Motor neuron (in vitro differentiated cells): ENCODE data around the gene SLC48A1. TPM values are rescaled to one million over a fixed set of nuclear protein-coding genes. Genes with fewer than 3 reads are reported as not detected.
A peak's percentile ranks its signal among the peaks of the same experiment; 100 is the strongest.
"Not testable (repeated sequence)": the region's sequence is repeated elsewhere in the genome, so short reads cannot be mapped to it uniquely, and the experiment has no call there.

Experiments
- ATAC-seq, 8 experiments: fragments of 200-7000 bp; cut with Tn5 transposase; replicated peaks in 6 of 8; 2 replicates each; pipeline ENCODE4 v1.8.0; 2021; ENCODE audit warnings: mild to moderate bottlenecking in 8 of 8, moderate library complexity in 8 of 8
- H3K27ac ChIP-seq, 2 donors: fragments of 250-450 bp; sonication (Bioruptor Pico); 2 replicates each; pipeline ENCODE4 v1.9.0; 2021; ENCODE audit warnings: antibody characterized with exemption in 2 of 2, mild to moderate bottlenecking in 2 of 2, moderate library complexity in 1 of 2
- H3K4me1 ChIP-seq, 2 donors: fragments of 250-450 bp; sonication (Bioruptor Pico); replicated peaks in 1 of 2; 2 replicates each; pipeline ENCODE4 v1.6.1; 2021; ENCODE audit warnings: antibody characterized with exemption in 2 of 2, mild to moderate bottlenecking in 2 of 2, moderate library complexity in 1 of 2
- H3K4me3 ChIP-seq, 5 donors: fragments of 250-450 bp; sonication (Bioruptor Pico); 2 replicates each; pipeline ENCODE4 v1.9.0; 2021; ENCODE audit warnings: antibody characterized with exemption in 5 of 5, mild to moderate bottlenecking in 5 of 5, moderate library complexity in 4 of 5
- WGBS, 10 experiments: fragments of 450-650 bp; shearing (Covaris generic); methylation state at CpG; one replicate each; pipeline ENCODE4 v1.0.0; 2022; 5-methylcytosine and 5-hydroxymethylcytosine counted together
- in situ Hi-C, 9 experiments: fragments of 400-800 bp; cut with MboI; loops; one replicate each; pipeline ENCODE4 v1.15.0; 2021; ENCODE audit warnings: low sequenced_read_pairs in 9 of 9, low pct_unique_long_range_greater_than_20kb in 2 of 9; ENCODE audit not compliant: unreplicated experiment in 9 of 9
- total RNA-seq, 8 experiments: library from RNA; unstranded; fragments of 300-600 nt; gene quantifications; 2 replicates each; pipeline versions ENCODE4 v1.2.3 to v1.2.4, GENCODE V29; 2022

The SLC48A1 gene
- total RNA-seq, 8 experiments from 2014 or later, result 6.9 to 25.0 (median 10.6) TPM

- peak in 1 of 8 experiments; percentile 4 for ATAC-seq
- H3K27ac ChIP-seq, result no peak overlapping the region
- WGBS, 10 experiments, result 30 to 96% (median 79%) methylated on average over 2 to 11 of the region's 12 CpGs; no CpG with 5 or more reads in 4 of the 10 experiments
- in situ Hi-C loops, result loop anchor here in 1 of 9 experiments (25.0 kb wide), 1 partner anchor 91 kb away; the partner anchor contains the start of gene RPAP3
- H3K4me1 ChIP-seq, result peaks cover 9 to 23% of the 10 kb centered on the region in 2 donors
- H3K4me3 ChIP-seq, result no peak overlapping the region
These were observed 30.3 kb downstream of the SLC48A1 start for GRCh38 chr12:47803191-47803875.

- Histone ChIP-seq H3K4me3 (no peak overlapping the region), H3K27ac (no peak overlapping the region), H3K4me1 (peaks cover 13 to 27% of the 10 kb centered on the region in 2 donors)
- ATAC-seq, result peak in 1 of 8 experiments; percentile 1
- WGBS, 10 experiments, result 47 to 100% (median 88%) methylated on average over 1 to 7 of the region's 8 CpGs; no CpG with 5 or more reads in 3 of the 10 experiments
- in situ Hi-C loops, result loop anchor here in 1 of 9 experiments (25.0 kb wide), 1 partner anchor 92 kb away; the partner anchor contains the start of gene RPAP3
These were observed 31.1 kb downstream of the SLC48A1 start for GRCh38 chr12:47804171-47804570.

- peak in 1 of 8 experiments; percentile 3 for ATAC-seq
- H3K27ac ChIP-seq, result no peak overlapping the region
- WGBS, 10 experiments, result 0 to 86% (median 62%) methylated on average over 1 to 2 of the region's 2 CpGs; no CpG with 5 or more reads in 2 of the 10 experiments
- in situ Hi-C loops, result loop anchor here in 1 of 9 experiments (25.0 kb wide), 1 partner anchor 93 kb away; the partner anchor contains the start of gene RPAP3
- peaks cover 15 to 29% of the 10 kb centered on the region in 2 donors for H3K4me1 ChIP-seq
- H3K4me3 ChIP-seq, result no peak overlapping the region
These were observed 32.4 kb downstream of the SLC48A1 start for GRCh38 chr12:47805417-47805816.

GRCh38 chr12:47807338-47807737 is 34.3 kb downstream of the SLC48A1 start:
- in situ Hi-C loops, result loop anchor here in 1 of 9 experiments (25.0 kb wide), 1 partner anchor 95 kb away; the partner anchor contains the start of gene RPAP3
- Histone ChIP-seq H3K4me1 (peaks cover 34 to 48% of the 10 kb centered on the region in 2 donors), H3K27ac (peak overlapping the region in 1 of 2 donors; percentile 30), H3K4me3 (no peak overlapping the region)
- ATAC-seq, result no peak
- WGBS, 10 experiments, result 0 to 100% (median 79%) methylated on average over 1 to 3 of the region's 5 CpGs; no CpG with 5 or more reads in 2 of the 10 experiments

- peak overlapping the region; percentile 30 to 47 for H3K27ac ChIP-seq
These were observed 35.0 kb downstream of the SLC48A1 start for GRCh38 chr12:47808050-47808449.

GRCh38 chr12:47808574-47809365 is 35.7 kb downstream of the SLC48A1 start:
- in situ Hi-C loops, result loop anchor here in 1 of 9 experiments (25.0 kb wide), 1 partner anchor 96 kb away; the partner anchor contains the start of gene RPAP3
- ATAC-seq, result no peak
- H3K4me3 ChIP-seq, result no peak overlapping the region
- peaks cover 44 to 51% of the 10 kb centered on the region in 2 donors for H3K4me1 ChIP-seq
- 70 to 100% (median 81%) methylated on average over 1 to 4 of the region's 9 CpGs; no CpG with 5 or more reads in 3 of the 10 experiments for WGBS, 10 experiments
- peak overlapping the region; percentile 30 to 47 for H3K27ac ChIP-seq

More at GRCh38 chr12:47808050-47808449, 35.0 kb downstream of the SLC48A1 start:
- in situ Hi-C loops, result loop anchor here in 1 of 9 experiments (25.0 kb wide), 1 partner anchor 96 kb away; the partner anchor contains the start of gene RPAP3
- Histone ChIP-seq H3K4me3 (no peak overlapping the region), H3K4me1 (peaks cover 38 to 50% of the 10 kb centered on the region in 2 donors)
- WGBS, 10 experiments, result 20 to 100% (median 45%) methylated on average over 1 to 3 of the region's 9 CpGs; no CpG with 5 or more reads in 6 of the 10 experiments
- peak in 5 of 8 experiments; percentile 21 to 58 (median 46) for ATAC-seq

- not testable (repeated sequence) for H3K4me3 ChIP-seq, ATAC-seq, H3K27ac ChIP-seq
- 58 to 100% (median 88%) methylated on average over 1 to 6 of the region's 9 CpGs; no CpG with 5 or more reads in 2 of the 10 experiments for WGBS, 10 experiments
- in situ Hi-C loops, result loop anchor here in 1 of 9 experiments (25.0 kb wide), 1 partner anchor 97 kb away; the partner anchor contains the start of gene RPAP3
- peaks cover 44 to 46% of the 10 kb centered on the region in 2 donors for H3K4me1 ChIP-seq
These were observed 36.5 kb downstream of the SLC48A1 start for GRCh38 chr12:47809518-47809917.

- in situ Hi-C loops, result loop anchor here in 1 of 9 experiments (25.0 kb wide), 1 partner anchor 99 kb away; the partner anchor contains the start of gene RPAP3
- no peak for ATAC-seq
- WGBS, 10 experiments, result 0 to 100% (median 65%) methylated on average over 1 to 2 of the region's 2 CpGs; no CpG with 5 or more reads in 6 of the 10 experiments
- Histone ChIP-seq H3K27ac (no peak overlapping the region), H3K4me1 (peaks cover 44 to 46% of the 10 kb centered on the region in 2 donors), H3K4me3 (no peak overlapping the region)
These were observed 38.0 kb downstream of the SLC48A1 start for GRCh38 chr12:47811072-47811396.

- Histone ChIP-seq H3K4me1 (peaks cover 47 to 52% of the 10 kb centered on the region in 2 donors), H3K4me3 (no peak overlapping the region), H3K27ac (peak overlapping the region in 1 of 2 donors; percentile 63)
- peak in 4 of 8 experiments; percentile 3 to 53 (median 41) for ATAC-seq
- in situ Hi-C loops, result loop anchor here in 1 of 9 experiments (25.0 kb wide), 1 partner anchor 100 kb away; the partner anchor contains the start of gene RPAP3
- WGBS, 10 experiments, result 0 to 90% (median 73%) methylated on average over 1 to 10 of the region's 14 CpGs
These were observed 38.8 kb downstream of the SLC48A1 start for GRCh38 chr12:47811581-47812484.

- in situ Hi-C loops, result loop anchor here in 1 of 9 experiments (25.0 kb wide), 1 partner anchor 101 kb away; the partner anchor contains the start of gene RPAP3
- WGBS, 10 experiments, result 0 to 7% (median 4%) methylated on average over 3 to 5 of the region's 37 CpGs; no CpG with 5 or more reads in 7 of the 10 experiments
- Histone ChIP-seq H3K4me3 (peak overlapping the region in 4 of 5 donors; percentile 6 to 17 (median 14)), H3K27ac (peak overlapping the region; percentile 41 to 73), H3K4me1 (peaks cover 48 to 53% of the 10 kb centered on the region in 2 donors)
- ATAC-seq, result peak; percentile 55 to 91 (median 88)
These were observed 39.9 kb downstream of the SLC48A1 start for GRCh38 chr12:47812797-47813510.
